DND-41 (cell line): ENCODE results near the gene MSRB3.

ENCODE experiments used
- CTCF ChIP-seq: IDR thresholded peaks from 2 replicates; pipeline ENCODE4 v1.5.1; 2012; ENCODE audit warnings: borderline replicate concordance, low read length, moderate library complexity, mild to moderate bottlenecking; ENCODE audit not compliant: poor library complexity, severe bottlenecking; ENCODE audit errors: extremely low read depth
- EZH2 ChIP-seq: IDR thresholded peaks from 3 replicates; pipeline ENCODE4 v1.6.1; 2012; ENCODE audit warnings: borderline replicate concordance, low read depth, mild to moderate bottlenecking, moderate library complexity, low read length, inconsistent platforms; ENCODE audit not compliant: severe bottlenecking

GRCh38 chr12:65409726-65410125 lies 131.2 kb downstream of the MSRB3 start:
- TF ChIP-seq EZH2, result no peak
- TF ChIP-seq CTCF, result no peak
